NCI-H1105 (cell line): Measurements from ENCODE around the gene POU2AF1.
A peak's percentile ranks its signal among the peaks of the same experiment; 100 is the strongest.
"Not testable (repeated sequence)": the region's sequence is repeated elsewhere in the genome, so short reads cannot be mapped to it uniquely, and the experiment has no call there.

Experiments used
- DNase-seq: peaks from one replicate; lab custom pipeline; 2025; lab: John Stamatoyannopoulos, UW

The POU2AF1 gene

GRCh38 chr11:111408789-111409727 is 30.0 kb upstream of the POU2AF1 start:
- DNase-seq = no peak

- no peak for DNase-seq
Observed at GRCh38 chr11:111407652-111408051, 28.6 kb upstream of the POU2AF1 start.

GRCh38 chr11:111406589-111406988 is 27.5 kb upstream of the POU2AF1 start:
- DNase-seq = no peak

- DNase-seq = no peak
Observed at GRCh38 chr11:111406091-111406490, 27.0 kb upstream of the POU2AF1 start.

GRCh38 chr11:111405551-111405950 is 26.5 kb upstream of the POU2AF1 start:
- DNase-seq = no peak

- DNase-seq = peak; percentile 42
Observed at GRCh38 chr11:111403051-111403726, 24.1 kb upstream of the POU2AF1 start.

- peak; percentile 20 for DNase-seq
Observed at GRCh38 chr11:111402411-111402810, 23.3 kb upstream of the POU2AF1 start.

- DNase-seq = not testable (repeated sequence)
Observed at GRCh38 chr11:111401957-111402356, 22.9 kb upstream of the POU2AF1 start.

GRCh38 chr11:111400595-111400994 is 21.5 kb upstream of the POU2AF1 start:
- DNase-seq = no peak

- no peak for DNase-seq
Observed at GRCh38 chr11:111399187-111400031, 20.3 kb upstream of the POU2AF1 start.

GRCh38 chr11:111397034-111397433 is 18.0 kb upstream of the POU2AF1 start:
- DNase-seq = no peak

GRCh38 chr11:111395749-111396148 is 16.7 kb upstream of the POU2AF1 start:
- DNase-seq = no peak

- no peak for DNase-seq
Observed at GRCh38 chr11:111395081-111395480, 16.0 kb upstream of the POU2AF1 start.

GRCh38 chr11:111394147-111394546 is 15.1 kb upstream of the POU2AF1 start:
- not testable (repeated sequence) for DNase-seq

GRCh38 chr11:111393585-111393984 is 14.5 kb upstream of the POU2AF1 start:
- DNase-seq = no peak

GRCh38 chr11:111393096-111393495 is 14.0 kb upstream of the POU2AF1 start:
- DNase-seq = no peak

- no peak for DNase-seq
Observed at GRCh38 chr11:111392552-111392951, 13.5 kb upstream of the POU2AF1 start.

GRCh38 chr11:111391328-111392124 is 12.5 kb upstream of the POU2AF1 start:
- no peak for DNase-seq

- no peak for DNase-seq
Observed at GRCh38 chr11:111388842-111389241, 9.8 kb upstream of the POU2AF1 start.

GRCh38 chr11:111388420-111388819 is 9.3 kb upstream of the POU2AF1 start:
- no peak for DNase-seq

GRCh38 chr11:111387363-111387762 is 8.3 kb upstream of the POU2AF1 start:
- peak; percentile 96 for DNase-seq
